Chondrocyte (in vitro differentiated cells): Measurements from ENCODE around the gene ARRDC2. TPM values are rescaled to one million over a fixed set of nuclear protein-coding genes. Genes with fewer than 3 reads are reported as not detected.

Experiments
- DNase-seq: peaks from one replicate; pipeline ENCODE4 v3.0.0; 2021; ENCODE audit warnings: mixed read lengths, low spot score
- H3K27ac Mint-ChIP-seq: one replicate; pipeline ENCODE4 v1.8.0; 2021; ENCODE audit warnings: mild to moderate bottlenecking, moderate library complexity, mixed read lengths; ENCODE audit not compliant: unreplicated experiment
- H3K27me3 Mint-ChIP-seq: 2 replicates; pipeline ENCODE4 v1.8.0; 2021; ENCODE audit warnings: low read depth, mixed read lengths
- H3K36me3 Mint-ChIP-seq: 2 replicates; pipeline ENCODE4 v1.8.0; 2021; ENCODE audit warnings: low read depth, mixed read lengths
- H3K4me1 Mint-ChIP-seq: 2 replicates; pipeline ENCODE4 v1.8.0; 2021; ENCODE audit warnings: low read depth, mild to moderate bottlenecking, mixed read lengths
- H3K4me3 Mint-ChIP-seq: one replicate; pipeline ENCODE4 v1.8.0; 2021; ENCODE audit warnings: mild to moderate bottlenecking, moderate library complexity, mixed read lengths; ENCODE audit not compliant: unreplicated experiment
- H3K9me3 Mint-ChIP-seq: 2 replicates; pipeline ENCODE4 v1.8.0; 2021; ENCODE audit warnings: low read depth, mixed read lengths
- CTCF ChIP-seq: fragments of 200-600 bp; sonication (generic); IDR thresholded peaks from 2 replicates; pipeline ENCODE4 v1.5.0; 2021; ENCODE audit warnings: antibody characterized with exemption, mild to moderate bottlenecking, moderate library complexity
- total RNA-seq: library from RNA; stranded (reverse); gene quantifications from 3 replicates; pipeline ENCODE4 v1.2.1, GENCODE V29; 2021

The ARRDC2 gene
- total RNA-seq, 1 donor from 2014 or later = 19.8 TPM

- H3K9me3 Mint-ChIP-seq = no peaks in the 10 kb centered on the region
- no peak within 1 kb of the TSS for H3K27ac Mint-ChIP-seq
- peaks cover 1% of the 10 kb centered on the region for H3K36me3 Mint-ChIP-seq
- no peak for DNase-seq
- peaks cover 45% of the 10 kb centered on the region for H3K27me3 Mint-ChIP-seq
- H3K4me3 Mint-ChIP-seq = peak within 1 kb of the TSS; percentile 60
- H3K4me1 Mint-ChIP-seq = peaks cover 8% of the 10 kb centered on the region
- no peak for TF ChIP-seq CTCF
Measured at GRCh38 chr19:17966550-17967256, 41.3 kb upstream of the ARRDC2 start, which contains the start of gene KCNN1. TSS of gene KCNN1 (plus strand) at chr19:17967107. CDS start at chr19:17973889, 6,782 bp downstream.

- Mint-ChIP-seq H3K27ac (no peak overlapping the region), H3K36me3 (peaks cover 1% of the 10 kb centered on the region), H3K9me3 (no peaks in the 10 kb centered on the region), H3K4me3 (peak overlapping the region; percentile 55), H3K27me3 (peaks cover 42% of the 10 kb centered on the region), H3K4me1 (peaks cover 8% of the 10 kb centered on the region)
- no peak for DNase-seq
- TF ChIP-seq CTCF = no peak
Measured at GRCh38 chr19:17967257-17968051, 40.5 kb upstream of the ARRDC2 start.

- no peaks in the 10 kb centered on the region for H3K9me3 Mint-ChIP-seq
- no peak overlapping the region for H3K4me3 Mint-ChIP-seq
- no peak overlapping the region for H3K27ac Mint-ChIP-seq
- no peak for DNase-seq
- TF ChIP-seq CTCF = no peak
- peaks cover 43% of the 10 kb centered on the region for H3K27me3 Mint-ChIP-seq
- peaks cover 1% of the 10 kb centered on the region for H3K36me3 Mint-ChIP-seq
- H3K4me1 Mint-ChIP-seq = peaks cover 8% of the 10 kb centered on the region
Measured at GRCh38 chr19:17968362-17968761, 39.6 kb upstream of the ARRDC2 start.

GRCh38 chr19:17969096-17969792, 38.7 kb upstream of the ARRDC2 start:
- no peak for TF ChIP-seq CTCF
- Mint-ChIP-seq H3K4me3 (no peak overlapping the region), H3K27me3 (peaks cover 34% of the 10 kb centered on the region), H3K4me1 (peaks cover 8% of the 10 kb centered on the region), H3K36me3 (peaks cover 1% of the 10 kb centered on the region), H3K27ac (no peak overlapping the region), H3K9me3 (no peaks in the 10 kb centered on the region)
- no peak for DNase-seq

GRCh38 chr19:17972230-17972629, 35.7 kb upstream of the ARRDC2 start:
- Mint-ChIP-seq H3K9me3 (no peaks in the 10 kb centered on the region), H3K27me3 (peaks cover 12% of the 10 kb centered on the region), H3K4me3 (no peak overlapping the region), H3K4me1 (peaks cover 3% of the 10 kb centered on the region), H3K27ac (no peak overlapping the region), H3K36me3 (no peaks in the 10 kb centered on the region)
- TF ChIP-seq CTCF = no peak
- no peak for DNase-seq
